MM.1S (cell line): ENCODE measurements around the gene PDK1.

ENCODE experiments used
- CTCF ChIP-seq: fragments of 300-600 bp; sonication (generic); IDR thresholded peaks from 2 replicates; pipeline ENCODE4 v1.5.1; 2016; ENCODE audit warnings: antibody characterized with exemption, low read length, mixed read lengths
- EZH2 ChIP-seq: fragments of 300-600 bp; sonication (generic); optimal IDR thresholded peaks from 2 replicates; pipeline ENCODE3; 2017; ENCODE audit warnings: low read depth, mild to moderate bottlenecking, antibody characterized with exemption, low read length, mixed read lengths

GRCh38 chr2:172597176-172597842 lies 41.4 kb downstream of the PDK1 start:
- no peak for TF ChIP-seq EZH2
- TF ChIP-seq CTCF: no peak
